Measurements from ENCODE around the gene ECI2.
"Not testable (repeated sequence)": the region's sequence is repeated elsewhere in the genome, so short reads cannot be mapped to it uniquely, and the experiment has no call there.

Gene ECI2

GRCh38 chr6:4136354-4136831 is 1.0 kb upstream of the ECI2 start:
- DNase-seq: no peak

DNA sequence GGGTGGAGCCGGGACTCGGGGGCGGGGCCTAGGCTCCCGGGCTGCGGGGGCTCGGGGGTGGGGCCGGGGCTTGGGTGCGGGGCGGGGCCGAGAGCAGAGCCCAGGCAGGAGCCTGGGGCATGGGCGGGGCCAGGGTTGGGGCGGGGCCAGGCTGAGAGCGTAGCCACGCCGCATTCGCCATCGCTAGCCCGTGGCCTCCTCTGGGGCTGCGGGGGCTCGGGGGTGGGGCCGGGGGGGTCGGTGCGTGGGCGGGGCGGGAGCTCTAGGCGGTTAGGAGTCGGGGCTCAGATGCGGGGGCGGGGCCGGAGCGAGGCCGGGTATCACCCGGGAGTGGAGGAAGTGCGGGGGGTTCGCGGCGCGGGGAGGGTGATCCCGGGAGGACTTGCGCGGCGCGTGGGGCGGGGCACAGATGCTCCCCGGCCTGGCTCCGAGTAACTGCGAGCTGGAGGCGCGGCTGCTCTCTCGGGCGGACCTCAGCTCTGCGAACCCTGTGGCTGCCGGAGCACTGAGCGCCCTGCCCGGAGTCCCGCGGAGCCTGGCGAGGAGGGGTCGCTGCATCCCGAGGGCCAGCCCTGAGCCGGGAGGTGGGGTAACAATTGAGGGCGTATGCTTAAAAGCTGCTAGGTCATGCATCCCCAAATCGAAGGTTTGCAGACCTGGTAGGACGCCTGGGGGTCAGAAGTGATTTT is 434 bp upstream of the ECI2 start:
- peak; percentile 95 for DNase-seq

GRCh38 chr6:4133941-4134838 is 1.2 kb downstream of the ECI2 start:
- no peak for DNase-seq

DNA sequence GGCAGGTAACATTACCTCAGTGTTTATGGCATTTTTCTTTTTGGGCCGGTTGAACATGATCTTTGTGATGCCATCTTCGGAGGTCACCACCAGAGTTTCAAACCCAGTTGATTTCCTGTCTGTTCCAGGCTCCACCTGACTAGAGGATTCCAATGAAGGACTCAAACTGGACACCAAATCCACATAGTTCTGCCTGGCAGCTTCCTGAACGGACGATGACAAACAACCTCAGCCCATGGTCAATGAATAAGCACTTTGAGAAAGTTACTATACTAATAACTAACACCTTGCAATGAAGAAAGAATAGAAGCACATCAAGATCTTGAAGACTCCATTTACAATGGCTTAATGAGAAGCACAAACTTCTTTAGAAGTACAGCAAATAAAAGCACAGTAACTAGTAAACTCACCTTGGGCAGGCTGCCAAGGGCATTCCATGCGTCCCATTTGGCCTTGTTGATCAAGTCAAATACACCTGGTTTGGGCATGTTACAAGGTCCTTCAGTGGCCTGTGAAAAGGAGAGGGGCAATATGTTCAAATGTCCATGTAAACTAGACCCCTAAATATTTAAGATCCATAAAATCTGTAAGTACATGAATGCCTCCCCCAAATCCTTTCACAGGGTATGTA is 4.9 kb downstream of the ECI2 start:
- DNase-seq: no peak

DNA sequence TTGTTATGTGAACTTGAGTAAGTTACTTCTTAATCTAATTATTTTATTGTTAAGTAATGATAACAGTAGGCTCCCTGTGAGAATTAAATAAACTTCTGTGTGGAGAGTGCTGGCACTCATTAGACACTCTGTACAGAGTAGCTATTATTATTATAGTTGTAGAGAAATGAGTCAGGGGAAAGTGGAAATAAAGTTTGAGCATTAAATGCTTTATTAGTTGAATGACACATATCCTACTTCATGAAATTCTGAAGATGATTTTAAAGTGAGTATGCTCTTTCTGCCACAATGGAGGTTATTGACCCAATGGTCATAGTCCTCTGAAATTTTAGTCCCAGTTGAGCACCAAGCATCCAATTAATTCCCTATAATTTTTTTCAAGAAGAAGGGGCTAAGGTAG is 5.9 kb downstream of the ECI2 start:
- DNase-seq: no peak

DNA sequence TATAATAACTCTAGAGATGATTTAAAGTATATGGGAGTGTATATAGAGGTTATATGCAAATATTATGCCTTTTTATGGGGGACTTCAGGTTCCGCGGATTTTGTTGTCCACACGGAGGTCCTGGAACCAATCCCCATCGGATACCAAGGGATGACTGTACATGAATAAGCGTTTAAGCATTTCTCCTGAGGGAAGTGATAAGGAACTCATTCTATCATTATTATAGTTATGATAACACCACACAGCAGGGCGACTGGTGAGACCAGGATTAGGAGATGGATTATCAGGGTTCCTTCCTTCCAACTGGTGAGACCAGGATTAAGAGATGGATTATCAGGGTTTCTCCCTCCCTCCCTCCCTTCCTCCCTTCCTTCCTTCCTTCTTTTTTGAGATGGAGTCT is 6.6 kb downstream of the ECI2 start:
- no peak for DNase-seq

GRCh38 chr6:4128072-4128471 is 7.3 kb downstream of the ECI2 start:
- no peak for DNase-seq

GRCh38 chr6:4125933-4126864 is 9.2 kb downstream of the ECI2 start:
- no peak for DNase-seq

DNA sequence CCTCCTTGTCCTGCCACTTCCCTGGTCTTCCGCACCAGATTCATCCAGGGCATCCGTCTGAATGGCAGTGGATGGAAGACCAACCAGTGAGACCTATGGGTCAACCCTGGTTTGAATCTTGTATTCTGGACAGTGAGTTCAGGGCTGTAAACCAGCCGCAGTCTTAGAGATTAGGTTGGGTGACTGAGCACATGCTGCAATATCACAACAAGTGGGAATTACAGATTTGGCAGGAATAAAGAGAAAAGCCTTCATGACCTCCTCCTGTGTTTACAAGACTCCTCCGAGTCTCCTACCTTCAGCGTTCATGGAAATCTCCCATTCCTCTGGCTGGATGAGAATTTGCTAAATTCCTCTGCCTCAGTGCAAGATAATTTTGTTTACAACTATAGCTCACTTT is 9.9 kb downstream of the ECI2 start:
- DNase-seq: no peak

DNA sequence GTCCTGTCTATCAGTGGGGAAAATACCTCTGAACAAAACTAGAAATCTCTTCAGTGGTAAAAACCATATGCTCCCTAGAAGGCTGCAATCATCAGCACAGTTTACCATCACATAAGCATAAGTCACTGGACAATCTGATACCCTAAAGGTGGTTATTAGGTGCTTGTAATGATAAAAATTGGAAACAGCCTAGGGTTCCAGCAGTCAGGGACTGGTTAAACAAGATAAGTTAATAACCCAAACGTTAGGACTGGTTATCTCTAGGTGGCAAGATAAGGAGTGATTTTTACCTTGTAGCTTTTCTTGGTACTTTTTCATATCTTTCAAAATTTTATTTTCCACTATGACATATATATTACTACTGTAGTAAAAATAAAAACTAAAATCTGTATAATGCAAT is 11.0 kb downstream of the ECI2 start:
- DNase-seq: no peak

- no peak for DNase-seq
Observed at GRCh38 chr6:4115741-4116140, 19.6 kb downstream of the ECI2 start.

DNA sequence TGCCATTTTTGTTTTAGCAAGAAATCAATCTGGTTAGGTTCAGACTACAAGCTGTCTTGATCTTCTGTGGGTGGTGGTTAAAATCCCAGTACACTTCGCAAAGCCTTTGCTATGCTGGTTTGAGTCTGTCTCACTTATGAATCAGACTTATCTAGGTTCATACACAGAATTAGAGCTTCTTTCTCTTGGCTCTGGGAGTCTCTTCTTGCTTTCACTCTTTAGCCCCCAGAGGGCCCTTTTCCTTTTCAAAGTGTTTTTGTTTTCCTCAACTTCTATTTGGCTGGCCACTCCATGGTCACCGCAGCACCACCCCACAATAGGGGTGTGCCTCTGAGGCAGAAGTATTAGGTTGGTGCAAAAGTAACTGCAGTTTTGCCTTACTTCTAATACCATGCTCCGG is 21.3 kb downstream of the ECI2 start:
- DNase-seq: no peak

- no peak for DNase-seq
Observed at GRCh38 chr6:4113649-4114048, 21.7 kb downstream of the ECI2 start.

DNA sequence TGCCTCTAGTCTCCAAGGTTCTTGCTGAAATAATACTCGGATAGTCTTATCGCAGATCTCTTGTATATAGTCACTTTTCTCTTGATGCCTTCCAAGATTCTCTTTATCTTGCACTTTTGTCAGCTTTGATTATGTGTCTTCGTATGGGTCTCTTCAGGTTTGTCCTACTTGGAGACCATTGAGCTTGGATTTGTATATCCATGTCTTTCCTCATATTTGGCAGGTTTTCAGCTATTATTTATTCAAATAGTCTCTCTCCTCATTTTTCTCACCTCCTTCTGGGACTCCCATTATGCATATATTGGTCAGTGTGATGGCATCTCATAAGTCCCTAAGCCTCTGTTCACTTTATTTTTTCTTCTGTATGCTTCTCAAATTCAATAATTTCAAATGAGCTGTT is 23.0 kb downstream of the ECI2 start:
- DNase-seq: no peak

- DNase-seq: not testable (repeated sequence)
Observed at GRCh38 chr6:4109363-4109815, 26.0 kb downstream of the ECI2 start.

GRCh38 chr6:4108561-4109093 is 26.7 kb downstream of the ECI2 start:
- no peak for DNase-seq

DNA sequence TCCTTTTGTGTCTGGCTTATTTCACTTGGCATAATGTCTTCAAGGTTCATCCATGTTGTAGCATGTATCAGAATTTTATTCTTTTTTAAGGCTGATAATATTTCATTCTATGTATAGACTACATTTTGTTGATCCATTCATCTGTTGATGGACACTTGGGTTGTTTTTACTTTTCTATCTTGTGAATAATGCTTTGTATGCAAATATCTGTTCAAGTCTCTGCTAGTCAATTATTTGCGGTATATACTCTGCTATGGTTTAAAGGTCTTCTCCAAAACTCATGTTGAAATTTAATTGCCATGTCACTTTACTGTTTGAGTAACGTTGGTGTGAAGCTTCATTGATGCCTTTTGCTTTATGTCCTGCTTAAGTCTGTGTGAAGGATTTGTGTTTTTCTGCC is 27.5 kb downstream of the ECI2 start:
- DNase-seq: no peak

- no peak for DNase-seq
Observed at GRCh38 chr6:4105980-4106536, 29.3 kb downstream of the ECI2 start.

DNA sequence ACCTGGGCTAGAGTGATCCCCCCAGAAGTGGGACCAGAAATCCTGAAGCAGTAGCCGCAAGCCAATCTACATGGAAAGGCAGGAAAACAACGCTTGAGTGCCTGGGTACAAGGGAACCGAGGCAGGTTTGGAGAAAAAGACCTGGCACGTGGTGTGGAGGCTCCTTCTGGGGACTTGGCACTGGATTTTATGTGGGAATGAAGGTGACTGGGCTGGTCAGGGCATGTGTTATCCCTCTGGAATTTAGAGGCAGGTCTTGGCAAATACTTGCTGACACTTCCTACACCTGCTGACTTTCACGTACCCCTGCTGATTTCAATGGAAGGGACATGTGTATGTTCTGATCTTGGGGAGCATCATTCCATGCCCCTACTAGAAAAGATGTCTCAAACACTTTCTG is 31.4 kb downstream of the ECI2 start:
- DNase-seq: no peak

DNA sequence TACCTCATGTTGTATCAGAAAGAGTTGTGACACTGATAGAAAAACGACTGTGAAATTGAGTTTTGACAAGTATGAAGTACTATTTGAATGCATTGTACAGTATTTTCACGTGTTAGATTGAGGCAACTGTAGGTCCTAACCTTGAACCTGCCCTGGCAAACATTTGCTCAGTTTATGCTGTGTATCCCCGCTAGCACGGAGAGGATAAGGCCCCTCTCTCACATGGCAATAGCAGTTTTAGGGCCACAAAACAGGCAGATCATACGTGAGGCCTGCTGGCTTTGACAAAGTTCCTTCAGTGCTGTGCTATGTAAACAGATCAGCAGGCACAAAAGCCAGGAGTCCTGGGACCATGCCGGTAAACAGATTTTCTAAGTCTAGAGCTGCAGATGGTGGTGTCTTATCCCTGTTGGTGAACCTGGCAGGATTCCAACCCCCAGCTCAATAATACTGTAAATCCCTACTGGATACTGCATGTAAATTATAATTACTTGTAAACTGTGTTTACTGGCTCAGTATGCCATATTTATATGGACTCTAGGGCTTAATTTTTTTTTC is 32.6 kb downstream of the ECI2 start:
- DNase-seq: no peak

- DNase-seq: no peak
Observed at GRCh38 chr6:4101298-4101697, 34.1 kb downstream of the ECI2 start.

DNA sequence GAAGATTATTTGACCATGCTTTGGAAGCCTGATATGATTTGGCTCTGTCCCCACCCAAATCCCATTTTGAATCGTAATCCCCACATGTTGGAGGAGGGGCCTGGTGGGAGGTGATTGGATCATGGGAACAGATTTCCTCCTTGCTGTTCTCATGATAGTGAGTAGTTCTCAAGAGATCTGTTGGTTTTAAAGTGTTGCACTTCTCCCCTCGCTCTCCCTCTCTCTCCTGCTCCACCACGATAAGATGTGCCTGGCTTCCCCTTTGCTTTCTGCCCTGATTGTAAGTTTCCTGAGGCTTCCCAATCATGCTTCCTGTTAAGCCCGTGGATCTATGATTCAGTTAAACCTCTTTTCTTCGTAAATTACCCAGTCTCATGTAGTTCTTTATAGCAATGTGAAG is 34.7 kb downstream of the ECI2 start:
- DNase-seq: no peak
